Ramos (cell line): ENCODE data around the gene PHC3.
"Not testable (repeated sequence)": the region's sequence is repeated elsewhere in the genome, so short reads cannot be mapped to it uniquely, and the experiment has no call there.

Source experiments
- in situ Hi-C: fragments of 300-500 bp; cut with MboI; formaldehyde crosslinking; loops from one replicate; pipeline ENCODE4 v1.14.3; 2022; ENCODE audit warnings: low sequenced_read_pairs; ENCODE audit not compliant: unreplicated experiment

Gene PHC3

GRCh38 chr3:170137986-170138385 lies 43.5 kb downstream of the PHC3 start:
- in situ Hi-C loops, result no loop called here

GRCh38 chr3:170132335-170132734 lies 49.2 kb downstream of the PHC3 start:
- in situ Hi-C loops, result no loop called here

GRCh38 chr3:170130532-170130931 lies 51.0 kb downstream of the PHC3 start:
- in situ Hi-C loops, result no loop called here

GRCh38 chr3:170128977-170129431 lies 52.5 kb downstream of the PHC3 start:
- in situ Hi-C loops, result no loop called here

- in situ Hi-C loops, result no loop called here
Measured at GRCh38 chr3:170128259-170128976, 53.1 kb downstream of the PHC3 start.

GRCh38 chr3:170117134-170117533 lies 64.4 kb downstream of the PHC3 start:
- in situ Hi-C loops, result no loop called here

- in situ Hi-C loops, result not testable (repeated sequence)
Measured at GRCh38 chr3:170114165-170114564, 67.4 kb downstream of the PHC3 start.

- in situ Hi-C loops, result no loop called here
Measured at GRCh38 chr3:170111147-170111771, 70.3 kb downstream of the PHC3 start.

GRCh38 chr3:170109579-170110293 lies 71.8 kb downstream of the PHC3 start:
- in situ Hi-C loops, result no loop called here

- in situ Hi-C loops, result no loop called here
Measured at GRCh38 chr3:170108955-170109354, 72.6 kb downstream of the PHC3 start.

GRCh38 chr3:170107941-170108340 lies 73.6 kb downstream of the PHC3 start:
- in situ Hi-C loops, result no loop called here

- in situ Hi-C loops, result no loop called here
Measured at GRCh38 chr3:170102431-170102830, 79.1 kb downstream of the PHC3 start.

GRCh38 chr3:170100944-170101343 lies 80.6 kb downstream of the PHC3 start:
- in situ Hi-C loops, result no loop called here

- in situ Hi-C loops, result no loop called here
Measured at GRCh38 chr3:170098753-170099152, 82.8 kb downstream of the PHC3 start.

GRCh38 chr3:170096342-170096741 lies 85.2 kb downstream of the PHC3 start:
- in situ Hi-C loops, result no loop called here

- in situ Hi-C loops, result no loop called here
Measured at GRCh38 chr3:170095771-170096170, 85.8 kb downstream of the PHC3 start.

- in situ Hi-C loops, result no loop called here
Measured at GRCh38 chr3:170092907-170093306, 88.6 kb downstream of the PHC3 start.

GRCh38 chr3:170090601-170090981 lies 90.9 kb downstream of the PHC3 start:
- in situ Hi-C loops, result no loop called here

GRCh38 chr3:170089862-170090600 lies 91.5 kb downstream of the PHC3 start:
- in situ Hi-C loops, result no loop called here

GRCh38 chr3:170085396-170085795 lies 96.1 kb downstream of the PHC3 start:
- in situ Hi-C loops, result no loop called here

- in situ Hi-C loops, result no loop called here
Measured at GRCh38 chr3:170083343-170083742, 98.2 kb downstream of the PHC3 start.
